Ishikawa (cell line): ENCODE results near the gene GNPTG.

Source experiments
- CEBPB ChIP-seq: IDR thresholded peaks from 2 replicates; pipeline ENCODE4 v1.6.1; 2012
- CREB1 ChIP-seq: IDR thresholded peaks from 2 replicates; pipeline ENCODE4 v1.6.1; 2012; ENCODE audit warnings: low read depth
- EGR1 ChIP-seq: IDR thresholded peaks from 2 replicates; pipeline ENCODE4 v1.6.1; 2012
- EP300 ChIP-seq: IDR thresholded peaks from 2 replicates; pipeline ENCODE4 v1.6.1; 2012; ENCODE audit warnings: borderline replicate concordance
- FOXM1 ChIP-seq: IDR thresholded peaks from 2 replicates; pipeline ENCODE4 v1.6.1; 2012; ENCODE audit warnings: low read depth, borderline replicate concordance
- NFIC ChIP-seq: IDR thresholded peaks from 2 replicates; pipeline ENCODE4 v1.6.1; 2012
- RAD21 ChIP-seq: IDR thresholded peaks from 2 replicates; pipeline ENCODE4 v1.6.1; 2012; ENCODE audit warnings: low read depth
- TAF1 ChIP-seq: IDR thresholded peaks from 2 replicates; pipeline ENCODE4 v1.6.1; 2012; ENCODE audit warnings: low read depth, mild to moderate bottlenecking
- TCF12 ChIP-seq: IDR thresholded peaks from 2 replicates; pipeline ENCODE4 v1.6.1; 2012; ENCODE audit warnings: low read depth
- TEAD4 ChIP-seq: IDR thresholded peaks from 2 replicates; pipeline ENCODE4 v1.6.1; 2012
- YY1 ChIP-seq: IDR thresholded peaks from 2 replicates; pipeline ENCODE4 v1.6.1; 2012; ENCODE audit warnings: low read depth
- ZBTB7A ChIP-seq: IDR thresholded peaks from 2 replicates; pipeline ENCODE4 v1.6.1; 2012; ENCODE audit warnings: low read depth
- TF ChIP-seq, protein P1 (sequence below): IDR thresholded peaks from 2 replicates; pipeline ENCODE4 v1.6.1; 2012
- TF ChIP-seq, protein P2 (sequence below): IDR thresholded peaks from 2 replicates; pipeline ENCODE4 v1.6.1; 2012
- TF ChIP-seq, protein P3 (sequence below): IDR thresholded peaks from 2 replicates; pipeline ENCODE4 v1.6.1; 2012; ENCODE audit warnings: low read depth, mild to moderate bottlenecking

The GNPTG gene

DNA sequence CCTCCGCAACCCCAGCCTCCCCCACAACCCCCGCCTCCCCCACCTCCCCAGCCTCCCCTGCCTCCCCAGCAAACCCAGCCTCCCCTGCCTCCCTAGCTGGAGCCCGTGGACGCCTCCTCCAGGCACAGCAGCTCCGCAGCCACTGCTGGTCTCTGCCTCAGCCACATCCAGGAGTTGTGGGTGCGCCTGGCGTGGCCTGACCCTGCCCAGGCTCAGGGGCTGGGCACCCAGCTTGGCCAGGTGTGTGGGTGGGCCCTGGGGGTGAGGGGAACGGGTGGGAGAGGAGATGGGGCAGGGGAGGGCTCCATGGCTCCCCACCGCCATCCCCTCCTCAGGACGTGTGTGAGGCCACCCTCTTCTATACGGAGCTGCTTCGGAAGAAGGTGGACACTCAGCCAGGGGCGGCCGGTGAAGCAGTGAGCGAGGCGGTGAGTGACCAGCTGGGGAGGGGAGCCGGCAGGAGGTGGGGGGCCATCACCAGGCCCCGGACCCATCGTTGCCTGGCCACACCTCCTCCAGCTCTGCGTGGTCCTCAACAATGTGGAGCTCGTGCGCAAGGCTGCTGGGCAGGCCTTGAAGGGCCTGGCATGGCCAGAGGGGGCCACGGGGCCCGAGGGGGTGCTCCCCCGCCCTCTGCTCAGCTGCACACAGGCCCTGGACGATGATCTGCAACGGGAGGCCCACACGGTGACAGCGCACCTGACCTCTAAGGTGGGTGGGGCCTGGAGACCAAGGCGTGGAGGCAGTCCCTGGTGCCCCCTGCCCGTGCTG lies 5.9 kb upstream of the GNPTG start:
- TF ChIP-seq, protein P1, sequence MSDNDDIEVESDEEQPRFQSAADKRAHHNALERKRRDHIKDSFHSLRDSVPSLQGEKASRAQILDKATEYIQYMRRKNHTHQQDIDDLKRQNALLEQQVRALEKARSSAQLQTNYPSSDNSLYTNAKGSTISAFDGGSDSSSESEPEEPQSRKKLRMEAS: no peak
- no peak for TF ChIP-seq ZBTB7A
- no peak for TF ChIP-seq EGR1

DNA sequence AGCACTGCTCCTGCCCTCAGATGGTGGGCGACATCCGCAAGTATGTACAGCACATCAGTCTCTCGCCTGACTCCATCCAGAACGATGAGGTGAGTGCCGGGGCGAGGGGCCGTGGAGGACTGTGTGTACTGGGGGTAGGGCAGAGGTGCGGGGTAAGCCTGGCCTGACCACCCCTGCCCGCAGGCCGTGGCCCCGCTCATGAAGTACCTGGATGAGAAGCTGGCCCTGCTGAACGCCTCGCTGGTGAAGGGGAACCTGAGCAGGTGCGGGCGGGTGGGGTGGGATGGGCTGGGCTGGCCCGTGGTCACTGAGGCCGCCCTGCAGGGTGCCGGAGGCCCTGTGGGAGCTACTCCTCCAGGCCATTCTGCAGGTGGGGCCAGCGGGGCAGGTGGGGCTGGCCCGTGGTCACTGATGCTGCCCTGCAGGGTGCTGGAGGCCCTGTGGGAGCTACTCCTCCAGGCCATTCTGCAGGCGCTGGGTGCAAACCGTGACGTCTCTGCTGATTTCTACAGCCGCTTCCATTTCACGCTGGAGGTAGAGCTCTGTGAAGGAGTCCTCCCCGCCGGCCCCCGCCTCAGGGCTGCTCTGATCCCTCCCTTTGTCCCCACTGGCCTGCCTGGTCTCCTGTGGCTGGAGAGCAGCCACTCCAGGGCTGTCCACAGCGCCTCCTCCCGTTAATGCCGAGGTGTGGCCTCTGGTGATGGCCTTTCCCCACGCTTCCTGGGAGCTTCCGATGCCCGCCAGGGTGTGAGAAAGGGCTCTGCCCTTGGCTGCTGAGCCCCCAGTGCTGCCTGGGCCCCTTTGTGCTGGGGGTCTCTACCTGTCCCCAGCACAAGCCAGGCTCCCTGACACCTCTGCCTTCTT lies 5.1 kb upstream of the GNPTG start:
- TF ChIP-seq FOXM1 (no peak), RAD21 (peak; percentile 38)

DNA sequence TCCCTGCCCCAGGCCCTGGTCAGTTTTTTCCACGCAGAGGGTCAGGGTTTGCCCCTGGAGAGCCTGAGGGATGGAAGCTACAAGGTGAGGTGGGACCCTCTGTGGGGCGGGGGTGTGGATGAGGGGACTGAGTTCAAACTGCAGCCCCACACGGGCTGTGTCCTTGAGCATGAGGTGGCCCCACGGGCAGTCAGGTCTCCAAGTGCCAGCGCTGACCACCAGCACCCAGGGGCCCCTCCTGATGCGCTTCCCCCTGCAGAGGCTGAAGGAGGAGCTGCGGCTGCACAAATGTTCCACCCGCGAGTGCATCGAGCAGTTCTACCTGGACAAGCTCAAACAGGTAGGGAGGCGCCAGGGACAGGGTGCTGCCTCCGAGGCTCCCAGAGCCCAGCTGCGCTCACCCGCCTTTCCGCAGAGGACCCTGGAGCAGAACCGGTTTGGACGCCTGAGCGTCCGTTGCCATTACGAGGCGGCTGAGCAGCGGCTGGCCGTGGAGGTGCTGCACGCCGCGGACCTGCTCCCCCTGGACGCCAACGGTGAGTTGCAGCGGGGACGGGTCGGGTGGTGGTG lies 4.4 kb upstream of the GNPTG start:
- TF ChIP-seq TCF12 (no peak), FOXM1 (no peak), RAD21 (no peak), ZBTB7A (no peak), NFIC (no peak)

DNA sequence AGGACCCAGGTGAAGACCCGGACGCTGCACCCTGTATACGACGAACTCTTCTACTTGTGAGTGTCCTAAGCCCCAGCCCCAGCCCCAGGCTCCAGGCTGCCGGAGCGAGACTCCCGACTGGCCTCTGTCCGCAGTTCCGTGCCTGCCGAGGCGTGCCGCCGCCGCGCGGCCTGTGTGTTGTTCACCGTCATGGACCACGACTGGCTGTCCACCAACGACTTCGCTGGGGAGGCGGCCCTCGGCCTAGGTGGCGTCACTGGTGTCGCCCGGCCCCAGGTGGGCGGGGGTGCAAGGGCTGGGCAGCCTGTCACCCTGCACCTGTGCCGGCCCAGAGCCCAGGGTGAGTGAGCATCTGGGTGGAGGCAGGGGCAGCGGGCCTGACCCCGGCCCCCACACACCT lies 3.8 kb upstream of the GNPTG start:
- TF ChIP-seq, protein P2, sequence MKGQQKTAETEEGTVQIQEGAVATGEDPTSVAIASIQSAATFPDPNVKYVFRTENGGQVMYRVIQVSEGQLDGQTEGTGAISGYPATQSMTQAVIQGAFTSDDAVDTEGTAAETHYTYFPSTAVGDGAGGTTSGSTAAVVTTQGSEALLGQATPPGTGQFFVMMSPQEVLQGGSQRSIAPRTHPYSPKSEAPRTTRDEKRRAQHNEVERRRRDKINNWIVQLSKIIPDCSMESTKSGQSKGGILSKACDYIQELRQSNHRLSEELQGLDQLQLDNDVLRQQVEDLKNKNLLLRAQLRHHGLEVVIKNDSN: no peak
- TF ChIP-seq, protein P1: no peak
- TF ChIP-seq EP300 (no peak), CREB1 (no peak), CEBPB (no peak), NFIC (no peak), TAF1 (no peak), YY1 (no peak), TEAD4 (no peak), EGR1 (no peak), TCF12 (no peak), RAD21 (no peak), ZBTB7A (no peak), FOXM1 (no peak)
- TF ChIP-seq, protein P3, sequence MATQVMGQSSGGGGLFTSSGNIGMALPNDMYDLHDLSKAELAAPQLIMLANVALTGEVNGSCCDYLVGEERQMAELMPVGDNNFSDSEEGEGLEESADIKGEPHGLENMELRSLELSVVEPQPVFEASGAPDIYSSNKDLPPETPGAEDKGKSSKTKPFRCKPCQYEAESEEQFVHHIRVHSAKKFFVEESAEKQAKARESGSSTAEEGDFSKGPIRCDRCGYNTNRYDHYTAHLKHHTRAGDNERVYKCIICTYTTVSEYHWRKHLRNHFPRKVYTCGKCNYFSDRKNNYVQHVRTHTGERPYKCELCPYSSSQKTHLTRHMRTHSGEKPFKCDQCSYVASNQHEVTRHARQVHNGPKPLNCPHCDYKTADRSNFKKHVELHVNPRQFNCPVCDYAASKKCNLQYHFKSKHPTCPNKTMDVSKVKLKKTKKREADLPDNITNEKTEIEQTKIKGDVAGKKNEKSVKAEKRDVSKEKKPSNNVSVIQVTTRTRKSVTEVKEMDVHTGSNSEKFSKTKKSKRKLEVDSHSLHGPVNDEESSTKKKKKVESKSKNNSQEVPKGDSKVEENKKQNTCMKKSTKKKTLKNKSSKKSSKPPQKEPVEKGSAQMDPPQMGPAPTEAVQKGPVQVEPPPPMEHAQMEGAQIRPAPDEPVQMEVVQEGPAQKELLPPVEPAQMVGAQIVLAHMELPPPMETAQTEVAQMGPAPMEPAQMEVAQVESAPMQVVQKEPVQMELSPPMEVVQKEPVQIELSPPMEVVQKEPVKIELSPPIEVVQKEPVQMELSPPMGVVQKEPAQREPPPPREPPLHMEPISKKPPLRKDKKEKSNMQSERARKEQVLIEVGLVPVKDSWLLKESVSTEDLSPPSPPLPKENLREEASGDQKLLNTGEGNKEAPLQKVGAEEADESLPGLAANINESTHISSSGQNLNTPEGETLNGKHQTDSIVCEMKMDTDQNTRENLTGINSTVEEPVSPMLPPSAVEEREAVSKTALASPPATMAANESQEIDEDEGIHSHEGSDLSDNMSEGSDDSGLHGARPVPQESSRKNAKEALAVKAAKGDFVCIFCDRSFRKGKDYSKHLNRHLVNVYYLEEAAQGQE: no peak

DNA sequence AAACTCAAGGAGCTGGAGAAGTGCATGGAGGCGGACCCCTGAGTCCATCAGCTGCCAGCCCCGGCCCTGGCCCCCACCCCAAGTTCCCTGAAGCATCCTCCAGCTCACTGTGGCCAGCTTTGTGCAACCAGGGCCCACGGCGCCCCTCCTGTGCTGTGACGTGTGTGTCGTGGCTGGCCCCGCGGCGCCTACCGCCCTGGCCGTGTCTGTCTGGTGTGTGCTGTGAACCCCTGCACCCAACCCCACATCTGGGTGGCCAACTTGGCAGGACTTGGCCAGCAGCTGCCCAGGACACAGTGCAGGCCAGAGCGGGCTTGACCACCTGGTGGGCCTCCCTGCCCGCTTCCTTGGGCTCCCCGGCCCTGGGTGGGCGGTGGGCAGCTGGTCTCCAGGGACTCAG lies 3.3 kb upstream of the GNPTG start:
- no peak for TF ChIP-seq TEAD4
- no peak for TF ChIP-seq CREB1
- TF ChIP-seq, protein P3: no peak
- TF ChIP-seq CEBPB: no peak
- no peak for TF ChIP-seq TAF1
- no peak for TF ChIP-seq RAD21

DNA sequence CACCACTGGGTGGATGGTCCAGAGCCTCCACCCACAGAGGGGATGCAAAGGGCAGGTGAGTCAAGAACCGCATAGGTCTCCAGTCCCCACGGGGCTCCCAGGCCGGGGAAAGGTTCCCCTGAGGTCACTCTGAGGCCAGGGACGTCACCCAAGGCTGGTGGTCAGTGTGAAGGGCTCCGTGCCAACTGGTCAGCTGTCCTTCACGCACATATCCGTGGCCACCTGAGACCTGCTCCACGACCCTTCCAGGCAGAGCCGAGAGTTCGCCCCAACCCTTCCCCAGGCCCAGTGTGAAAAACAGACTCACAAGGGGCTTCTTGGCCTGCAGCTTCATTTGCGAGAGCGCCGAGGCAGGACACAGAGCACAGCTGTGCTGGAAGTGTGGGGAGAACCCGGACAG lies 2.8 kb upstream of the GNPTG start:
- TF ChIP-seq FOXM1: no peak
- TF ChIP-seq TCF12: no peak
- TF ChIP-seq CREB1: no peak
- no peak for TF ChIP-seq ZBTB7A
- no peak for TF ChIP-seq NFIC
- no peak for TF ChIP-seq TAF1
- TF ChIP-seq, protein P1: no peak
- no peak for TF ChIP-seq EP300
- TF ChIP-seq TEAD4: no peak
- TF ChIP-seq, protein P3: no peak
- no peak for TF ChIP-seq EGR1
- no peak for TF ChIP-seq RAD21
- TF ChIP-seq YY1: no peak
- no peak for TF ChIP-seq CEBPB
- TF ChIP-seq, protein P2: no peak
